ENCODE data around the gene TSC22D1. TPM values are rescaled to one million over a fixed set of nuclear protein-coding genes. Genes with fewer than 3 reads are reported as not detected.
A peak's percentile ranks its signal among the peaks of the same experiment; 100 is the strongest.

TSC22D1 gene
- total RNA-seq, 1 experiment from 2014 or later, result 72.5 TPM

DNA sequence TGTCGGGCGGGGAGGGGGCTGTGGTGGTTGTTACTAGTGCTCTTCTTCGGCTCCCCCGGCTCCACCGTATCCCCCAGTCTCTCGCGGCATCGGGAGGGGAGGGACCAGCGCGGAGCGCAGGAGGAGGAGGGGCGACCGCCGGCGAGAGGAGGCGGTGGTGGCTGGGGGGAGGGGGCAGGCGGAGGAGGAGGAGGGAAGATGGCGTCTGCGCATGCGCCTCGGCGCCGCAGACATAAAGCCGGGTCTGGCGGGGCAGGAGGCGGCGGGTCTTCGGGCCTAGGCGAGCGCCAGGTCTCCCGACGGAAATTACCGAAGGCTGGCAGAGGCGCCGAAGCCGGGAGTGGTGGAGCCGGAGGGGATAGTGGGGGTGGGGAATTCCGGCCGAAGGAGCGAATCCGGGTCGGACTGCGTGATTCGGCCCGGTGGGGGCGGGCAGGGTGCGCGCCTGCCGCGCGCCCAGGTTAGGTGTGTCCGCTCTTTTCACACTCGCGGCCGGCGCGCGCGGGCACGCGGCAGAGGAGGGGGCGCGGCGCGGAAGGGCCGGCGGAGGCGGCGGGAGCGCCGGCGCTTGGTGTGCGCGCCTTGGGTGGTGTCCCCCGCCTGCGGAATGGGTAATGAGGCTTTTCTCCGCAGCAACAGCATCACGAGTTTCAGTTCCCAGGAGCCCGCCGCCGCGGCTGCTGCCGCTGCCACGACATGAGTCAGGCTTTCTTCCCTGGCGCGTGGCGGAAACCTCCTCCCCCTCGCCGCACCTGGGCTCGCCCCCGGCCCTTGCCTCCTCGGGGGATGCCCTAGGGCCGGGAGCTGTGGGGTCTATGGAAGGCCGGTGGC is 1.3 kb upstream of the TSC22D1 start (continued):
- TF ChIP-seq, protein P1, sequence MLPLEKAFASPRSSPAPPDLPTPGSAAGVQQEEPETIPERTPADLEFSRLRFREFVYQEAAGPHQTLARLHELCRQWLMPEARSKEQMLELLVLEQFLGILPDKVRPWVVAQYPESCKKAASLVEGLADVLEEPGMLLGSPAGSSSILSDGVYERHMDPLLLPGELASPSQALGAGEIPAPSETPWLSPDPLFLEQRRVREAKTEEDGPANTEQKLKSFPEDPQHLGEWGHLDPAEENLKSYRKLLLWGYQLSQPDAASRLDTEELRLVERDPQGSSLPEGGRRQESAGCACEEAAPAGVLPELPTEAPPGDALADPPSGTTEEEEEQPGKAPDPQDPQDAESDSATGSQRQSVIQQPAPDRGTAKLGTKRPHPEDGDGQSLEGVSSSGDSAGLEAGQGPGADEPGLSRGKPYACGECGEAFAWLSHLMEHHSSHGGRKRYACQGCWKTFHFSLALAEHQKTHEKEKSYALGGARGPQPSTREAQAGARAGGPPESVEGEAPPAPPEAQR (CRISPR knock-in tag; IDR thresholded peaks at IDR 0.05), result no peak
- TF ChIP-seq, protein P2, sequence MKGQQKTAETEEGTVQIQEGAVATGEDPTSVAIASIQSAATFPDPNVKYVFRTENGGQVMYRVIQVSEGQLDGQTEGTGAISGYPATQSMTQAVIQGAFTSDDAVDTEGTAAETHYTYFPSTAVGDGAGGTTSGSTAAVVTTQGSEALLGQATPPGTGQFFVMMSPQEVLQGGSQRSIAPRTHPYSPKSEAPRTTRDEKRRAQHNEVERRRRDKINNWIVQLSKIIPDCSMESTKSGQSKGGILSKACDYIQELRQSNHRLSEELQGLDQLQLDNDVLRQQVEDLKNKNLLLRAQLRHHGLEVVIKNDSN (CRISPR knock-in tag; IDR thresholded peaks at IDR 0.05), result 0 out of 2 replicates have a peak, but pooled peaks have one; percentile 27
- peak; percentile 3; the same call in 1 of the 2 replicates for TF ChIP-seq GABPB1 (CRISPR knock-in tag; IDR thresholded peaks at IDR 0.05)
- peak; percentile 75; the same call in 1 of the 2 replicates for TF ChIP-seq ZBTB43 (CRISPR knock-in tag; IDR thresholded peaks at IDR 0.05)
- peak; percentile 54; the same call in 1 of the 2 replicates for TF ChIP-seq ARID4B (CRISPR knock-in tag; IDR thresholded peaks at IDR 0.05; ENCODE audit: borderline replicate concordance)
- TF ChIP-seq IRF2 (CRISPR knock-in tag; IDR thresholded peaks at IDR 0.05; ENCODE audit: borderline replicate concordance, low read depth), result 0 out of 2 replicates have a peak, but pooled peaks have one; percentile 42
- TF ChIP-seq ATF2 (CRISPR knock-in tag; IDR thresholded peaks at IDR 0.05; ENCODE audit: borderline replicate concordance, low read depth), result no peak
- peak; percentile 81; the same call in 1 of the 2 replicates for TF ChIP-seq FOXP1 (CRISPR knock-in tag; IDR thresholded peaks at IDR 0.05; ENCODE audit: borderline replicate concordance)
- TF ChIP-seq NFATC4 (CRISPR knock-in tag; IDR thresholded peaks at IDR 0.05), result 0 out of 2 replicates have a peak, but pooled peaks have one; percentile 68
- TF ChIP-seq ZNF423 (CRISPR knock-in tag; IDR thresholded peaks at IDR 0.05), result peak; percentile 64; the same call in 1 of the 2 replicates
- TF ChIP-seq NFE2L1 (CRISPR knock-in tag; IDR thresholded peaks at IDR 0.05), result peak; percentile 50
- TF ChIP-seq NR1H2 (CRISPR knock-in tag; IDR thresholded peaks at IDR 0.05), result no peak
- TF ChIP-seq ZNF232 (CRISPR knock-in tag; IDR thresholded peaks at IDR 0.05), result 0 out of 2 replicates have a peak, but pooled peaks have one; percentile 51

- peak overlapping the region; percentile 92 for H3K4me3 Mint-ChIP-seq
- ATAC-seq, result no peak
- H3K4me1 Mint-ChIP-seq, result peaks cover 58% of the 10 kb centered on the region
- peak; percentile 35 for DNase-seq (ENCODE audit: low spot score)
- ChIA-PET CTCF (no interaction called here), POLR2A (interaction anchor here (1.1 kb wide), 1 partner anchor 141 kb away, joined by 6 read pairs; no protein-coding TSS in a partner anchor)
- peaks cover 25% of the 10 kb centered on the region for H3K36me3 Mint-ChIP-seq
- no peaks in the 10 kb centered on the region for H3K9me3 Mint-ChIP-seq
- no peaks in the 10 kb centered on the region for H3K27me3 Mint-ChIP-seq (ENCODE audit: low read depth)
- no peak overlapping the region for H3K27ac Mint-ChIP-seq
- TF ChIP-seq RELA (CRISPR knock-in tag; IDR thresholded peaks at IDR 0.05; ENCODE audit: borderline replicate concordance) (0 out of 2 replicates have a peak, but pooled peaks have one; percentile 14), JAZF1 (CRISPR knock-in tag; IDR thresholded peaks at IDR 0.05) (no peak), FOXK1 (CRISPR knock-in tag; IDR thresholded peaks at IDR 0.05) (0 out of 2 replicates have a peak, but pooled peaks have one; percentile 27)
- TF ChIP-seq, protein P3, sequence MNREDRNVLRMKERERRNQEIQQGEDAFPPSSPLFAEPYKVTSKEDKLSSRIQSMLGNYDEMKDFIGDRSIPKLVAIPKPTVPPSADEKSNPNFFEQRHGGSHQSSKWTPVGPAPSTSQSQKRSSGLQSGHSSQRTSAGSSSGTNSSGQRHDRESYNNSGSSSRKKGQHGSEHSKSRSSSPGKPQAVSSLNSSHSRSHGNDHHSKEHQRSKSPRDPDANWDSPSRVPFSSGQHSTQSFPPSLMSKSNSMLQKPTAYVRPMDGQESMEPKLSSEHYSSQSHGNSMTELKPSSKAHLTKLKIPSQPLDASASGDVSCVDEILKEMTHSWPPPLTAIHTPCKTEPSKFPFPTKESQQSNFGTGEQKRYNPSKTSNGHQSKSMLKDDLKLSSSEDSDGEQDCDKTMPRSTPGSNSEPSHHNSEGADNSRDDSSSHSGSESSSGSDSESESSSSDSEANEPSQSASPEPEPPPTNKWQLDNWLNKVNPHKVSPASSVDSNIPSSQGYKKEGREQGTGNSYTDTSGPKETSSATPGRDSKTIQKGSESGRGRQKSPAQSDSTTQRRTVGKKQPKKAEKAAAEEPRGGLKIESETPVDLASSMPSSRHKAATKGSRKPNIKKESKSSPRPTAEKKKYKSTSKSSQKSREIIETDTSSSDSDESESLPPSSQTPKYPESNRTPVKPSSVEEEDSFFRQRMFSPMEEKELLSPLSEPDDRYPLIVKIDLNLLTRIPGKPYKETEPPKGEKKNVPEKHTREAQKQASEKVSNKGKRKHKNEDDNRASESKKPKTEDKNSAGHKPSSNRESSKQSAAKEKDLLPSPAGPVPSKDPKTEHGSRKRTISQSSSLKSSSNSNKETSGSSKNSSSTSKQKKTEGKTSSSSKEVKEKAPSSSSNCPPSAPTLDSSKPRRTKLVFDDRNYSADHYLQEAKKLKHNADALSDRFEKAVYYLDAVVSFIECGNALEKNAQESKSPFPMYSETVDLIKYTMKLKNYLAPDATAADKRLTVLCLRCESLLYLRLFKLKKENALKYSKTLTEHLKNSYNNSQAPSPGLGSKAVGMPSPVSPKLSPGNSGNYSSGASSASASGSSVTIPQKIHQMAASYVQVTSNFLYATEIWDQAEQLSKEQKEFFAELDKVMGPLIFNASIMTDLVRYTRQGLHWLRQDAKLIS (CRISPR knock-in tag; IDR thresholded peaks at IDR 0.05; ENCODE audit: borderline replicate concordance), result no peak
- TF ChIP-seq, protein P4, sequence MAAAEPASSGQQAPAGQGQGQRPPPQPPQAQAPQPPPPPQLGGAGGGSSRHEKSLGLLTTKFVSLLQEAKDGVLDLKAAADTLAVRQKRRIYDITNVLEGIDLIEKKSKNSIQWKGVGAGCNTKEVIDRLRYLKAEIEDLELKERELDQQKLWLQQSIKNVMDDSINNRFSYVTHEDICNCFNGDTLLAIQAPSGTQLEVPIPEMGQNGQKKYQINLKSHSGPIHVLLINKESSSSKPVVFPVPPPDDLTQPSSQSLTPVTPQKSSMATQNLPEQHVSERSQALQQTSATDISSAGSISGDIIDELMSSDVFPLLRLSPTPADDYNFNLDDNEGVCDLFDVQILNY (CRISPR knock-in tag; IDR thresholded peaks at IDR 0.05), result peak; percentile 45; the same call in 1 of the 2 replicates
These were observed 463 bp upstream of the TSC22D1 start for GRCh38 chr13:44576351-44577235.

All from WTC11 (cell line).